Adrenal gland (tissue), 5 donors: ENCODE measurements around the gene RBPJ.

Source experiments
- POLR2A ChIP-seq, 2 donors: fragments of 450-650 bp; IDR thresholded peaks; one replicate each; pipeline ENCODE4 v1.6.1; 2017; ENCODE audit warnings: antibody characterized with exemption in 2 of 2, mild to moderate bottlenecking in 2 of 2, moderate library complexity in 1 of 2
- TF ChIP-seq, protein P1 (sequence below), 6 experiments: fragments of 450-650 bp in 4 of 6; fragments of 200-600 bp in 2 of 6; sonication (generic) in 1 of 6; IDR thresholded peaks; 1 replicate in 5 of 6; 2 replicates in 1 of 6; pipeline versions ENCODE4 v1.5.1 to v1.8.0; 2016 to 2021; ENCODE audit warnings: antibody characterized with exemption in 6 of 6, mild to moderate bottlenecking in 2 of 6, moderate library complexity in 1 of 6
- donor health status: DM: no; HTN: no; CAD: no.

- TF ChIP-seq, protein P1, sequence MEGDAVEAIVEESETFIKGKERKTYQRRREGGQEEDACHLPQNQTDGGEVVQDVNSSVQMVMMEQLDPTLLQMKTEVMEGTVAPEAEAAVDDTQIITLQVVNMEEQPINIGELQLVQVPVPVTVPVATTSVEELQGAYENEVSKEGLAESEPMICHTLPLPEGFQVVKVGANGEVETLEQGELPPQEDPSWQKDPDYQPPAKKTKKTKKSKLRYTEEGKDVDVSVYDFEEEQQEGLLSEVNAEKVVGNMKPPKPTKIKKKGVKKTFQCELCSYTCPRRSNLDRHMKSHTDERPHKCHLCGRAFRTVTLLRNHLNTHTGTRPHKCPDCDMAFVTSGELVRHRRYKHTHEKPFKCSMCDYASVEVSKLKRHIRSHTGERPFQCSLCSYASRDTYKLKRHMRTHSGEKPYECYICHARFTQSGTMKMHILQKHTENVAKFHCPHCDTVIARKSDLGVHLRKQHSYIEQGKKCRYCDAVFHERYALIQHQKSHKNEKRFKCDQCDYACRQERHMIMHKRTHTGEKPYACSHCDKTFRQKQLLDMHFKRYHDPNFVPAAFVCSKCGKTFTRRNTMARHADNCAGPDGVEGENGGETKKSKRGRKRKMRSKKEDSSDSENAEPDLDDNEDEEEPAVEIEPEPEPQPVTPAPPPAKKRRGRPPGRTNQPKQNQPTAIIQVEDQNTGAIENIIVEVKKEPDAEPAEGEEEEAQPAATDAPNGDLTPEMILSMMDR (IDR thresholded peaks at IDR 0.05) = peak; percentile 56 to 78 (median 62)
- no peak for TF ChIP-seq POLR2A (IDR thresholded peaks at IDR 0.05)
These were observed 9.5 kb downstream of the RBPJ start for GRCh38 chr4:26330186-26330787.
